Omental fat pad (tissue), 4 donors: Measurements from ENCODE around the gene FLOT2. TPM values are rescaled to one million over a fixed set of nuclear protein-coding genes. Genes with fewer than 3 reads are reported as not detected.

Source experiments
- ATAC-seq: fragments of 150-250 bp; one replicate; pipeline ENCODE4 v1.9.1; 2016; ENCODE audit warnings: mild to moderate bottlenecking, moderate library complexity; ENCODE audit not compliant: low FRiP score
- DNase-seq: peaks from one replicate; pipeline ENCODE4 v3.0.0-alpha.2; 2019; ENCODE audit warnings: low spot score
- CTCF ChIP-seq, 3 donors: fragments of 450-650 bp; IDR thresholded peaks; one replicate each; pipeline ENCODE4 v1.5.1; 2016 to 2017; ENCODE audit warnings: antibody characterized with exemption in 3 of 3, mild to moderate bottlenecking in 3 of 3, moderate library complexity in 2 of 3
- total RNA-seq, 4 donors: library from RNA; depleted of rRNA; stranded (reverse); fragments of >200 nt; gene quantifications; one replicate each; pipeline ENCODE4 v1.1.0, GENCODE V29; 2016

The FLOT2 gene
- total RNA-seq, 4 donors from 2014 or later: 51.1 to 95.0 (median 68.3) TPM

GRCh38 chr17:28871056-28871579 lies 26.4 kb downstream of the FLOT2 start:
- ATAC-seq (no peak), DNase-seq (no peak)
- TF ChIP-seq CTCF (IDR thresholded peaks at IDR 0.05): no peak

- no peak for ATAC-seq
- no peak for DNase-seq
- TF ChIP-seq CTCF (IDR thresholded peaks at IDR 0.05): no peak
These were observed 30.3 kb downstream of the FLOT2 start for GRCh38 chr17:28867276-28867675.

GRCh38 chr17:28865946-28866752 lies 31.4 kb downstream of the FLOT2 start:
- no peak for ATAC-seq
- no peak for TF ChIP-seq CTCF (IDR thresholded peaks at IDR 0.05)
- no peak for DNase-seq

GRCh38 chr17:28864991-28865849 lies 32.3 kb downstream of the FLOT2 start:
- ATAC-seq (no peak), DNase-seq (no peak)
- TF ChIP-seq CTCF (IDR thresholded peaks at IDR 0.05): no peak

- DNase-seq (no peak), ATAC-seq (no peak)
- TF ChIP-seq CTCF (IDR thresholded peaks at IDR 0.05): no peak
These were observed 33.6 kb downstream of the FLOT2 start for GRCh38 chr17:28863953-28864352.

GRCh38 chr17:28862561-28862960 lies 35.0 kb downstream of the FLOT2 start:
- DNase-seq (no peak), ATAC-seq (no peak)
- no peak for TF ChIP-seq CTCF (IDR thresholded peaks at IDR 0.05)
